ENCODE measurements around the gene TUBB4A. TPM values are rescaled to one million over a fixed set of nuclear protein-coding genes. Genes with fewer than 3 reads are reported as not detected.

TUBB4A gene
- total and polyA plus RNA-seq, 2 of the 8 experiments (the other 6 are each of a cell fraction or from before 2014, with no cell fraction given): 16.8 to 30.4 TPM

DNA sequence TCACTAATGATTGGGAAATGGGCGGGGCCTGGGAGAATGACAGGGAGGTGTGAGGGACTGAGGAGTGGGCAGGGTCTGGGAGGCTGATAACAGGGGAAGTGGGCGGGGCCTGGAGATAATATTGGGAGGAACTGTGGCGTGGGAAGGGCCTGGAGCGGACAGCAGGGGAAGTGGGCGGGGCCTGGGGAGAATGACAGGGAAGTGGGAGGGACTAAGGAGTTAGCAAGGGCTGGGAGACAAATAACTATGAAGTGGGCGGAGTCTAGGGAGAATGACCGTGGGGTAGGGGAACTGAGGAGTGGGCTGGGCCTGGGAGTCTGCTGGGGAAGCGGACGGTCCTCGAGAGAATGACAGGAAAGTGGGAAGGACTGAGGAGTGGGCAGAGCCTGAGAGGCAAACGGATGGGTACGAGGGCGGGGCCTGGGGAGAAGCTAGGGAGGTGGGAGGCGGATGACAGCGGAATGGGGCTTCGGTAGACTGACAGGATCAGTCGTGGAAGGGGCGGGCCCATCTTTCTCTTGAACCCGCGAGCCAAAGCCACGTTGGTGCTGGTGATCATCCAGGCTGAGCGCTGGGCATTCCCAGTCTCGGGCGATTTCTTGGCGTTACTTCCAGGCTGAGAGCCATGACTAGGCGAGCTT, 14.0 kb upstream of the TUBB4A start:
- H2AFZ ChIP-seq (ENCODE audit: low read length): peak overlapping the region; percentile 97
- no peaks in the 10 kb centered on the region for H3K9me3 ChIP-seq (ENCODE audit: insufficient read depth in 2 of 2, low read depth in 1 of 2, low read length in 1 of 2)
- peak; percentile 91 to 95 for DNase-seq (ENCODE audit: low read depth in 1 of 2, low spot score in 2 of 2)
- peaks cover 0 to 3% of the 10 kb centered on the region in 2 experiments for H4K20me1 ChIP-seq (replicated peaks in 1 of 2; ENCODE audit: control insufficient read depth in 1 of 2, insufficient read depth in 2 of 2, low read length in 2 of 2)
- peaks cover 12% of the 10 kb centered on the region; the same call in 1 of the 2 replicates for H3K23me2 ChIP-seq (ENCODE audit: low read depth, low read length)
- H4K91ac ChIP-seq (replicated peaks; ENCODE audit: insufficient read length, low read length): no peak overlapping the region
- peak; percentile 75 for FAIRE-seq
- H3K27me3 ChIP-seq (replicated peaks in 1 of 4; ENCODE audit: control insufficient read depth in 3 of 4, extremely low read depth in 1 of 4, insufficient read depth in 3 of 4, low read length in 3 of 4): peaks cover 0 to 2% (median 0%) of the 10 kb centered on the region in 4 experiments; a peak in 1 of 7 replicates
- H3K56ac ChIP-seq (replicated peaks; ENCODE audit: insufficient read length, low read depth, low read length): peak overlapping the region; percentile 54
- POLR2A ChIA-PET (ENCODE audit: partially characterized antibody): interaction anchor here (0.5 to 2.7 kb wide), 7 partner anchors 15 to 348 kb away, joined by 3 to 20 read pairs (median 3); partner anchors contain the start of gene TNFSF9
- no peaks in the 10 kb centered on the region for H3K79me1 ChIP-seq (ENCODE audit: low read depth, low read length)
- H2BK20ac ChIP-seq (ENCODE audit: low read length): no peak overlapping the region
- H3K36me3 ChIP-seq (ENCODE audit: control insufficient read depth in 2 of 4, insufficient read depth in 4 of 4, low read length in 3 of 4): no peaks in the 10 kb centered on the region
- CTCF ChIA-PET (ENCODE audit: partially characterized antibody): interaction anchor here (0.5 to 2.6 kb wide), 20 partner anchors 12 to 1221 kb away, joined by 3 to 12 read pairs (median 4); partner anchors contain the start of genes DENND1C and GPR108
- H3K4me1 ChIP-seq (replicated peaks in 1 of 4; ENCODE audit: control insufficient read depth in 3 of 4, insufficient read depth in 4 of 4, low read length in 3 of 4): peaks cover 0 to 4% (median 1%) of the 10 kb centered on the region in 4 experiments; a peak in 2 of 7 replicates
- no peaks in the 10 kb centered on the region for H3K79me2 ChIP-seq (ENCODE audit: control insufficient read depth in 1 of 2, insufficient read depth in 2 of 2, low read length in 2 of 2)
- H3K4ac ChIP-seq (replicated peaks; ENCODE audit: insufficient read length, low read depth, low read length): no peak overlapping the region
- no peak overlapping the region for H2BK120ac ChIP-seq (replicated peaks; ENCODE audit: low read depth, low read length)
- H4K8ac ChIP-seq (ENCODE audit: extremely low read depth, insufficient read depth, low read length): peak overlapping the region; percentile 76; the same call in 1 of the 2 replicates
- H3K18ac ChIP-seq (ENCODE audit: extremely low read depth, low read length): no peak overlapping the region
- peak overlapping the region in 2 of 4 experiments; percentile 25 to 33; a peak in 4 of 7 replicates for H3K9ac ChIP-seq (replicated peaks in 1 of 4; ENCODE audit: extremely low read depth in 1 of 4, low read depth in 3 of 4, low read length in 3 of 4)
- no peak overlapping the region for H4K5ac ChIP-seq (ENCODE audit: insufficient read length, low read depth, low read length)
- H2BK15ac ChIP-seq (ENCODE audit: low read length): no peak overlapping the region; the same call in 1 of the 2 replicates
- H3K4me3 ChIP-seq (ENCODE audit: extremely low read depth in 1 of 4, insufficient read depth in 2 of 4, low read depth in 3 of 4, low read length in 4 of 4): peak overlapping the region; percentile 38 to 70 (median 67)
- H2BK12ac ChIP-seq (ENCODE audit: low read depth, low read length): 0 out of 2 replicates have a peak overlapping the region, but pooled peaks have one; percentile 46
- H3K14ac ChIP-seq (ENCODE audit: insufficient read length): no peak overlapping the region
- no peak overlapping the region for H3K23ac ChIP-seq (ENCODE audit: insufficient read length)
- 3% methylated on average over 13 of the region's 26 CpGs; no CpG with 5 or more reads in 1 of the 2 experiments for WGBS, 2 experiments (ENCODE audit: extremely low coverage in 1 of 2, insufficient coverage in 1 of 2, insufficient read length in 1 of 2, insufficient replicate concordance in 2 of 2, low coverage in 1 of 2, low lambda C conversion rate in 2 of 2, missing lambda C conversion rate in 1 of 2)
- peak overlapping the region; percentile 62 to 98 for H3K4me2 ChIP-seq (ENCODE audit: insufficient read depth in 1 of 2, low read depth in 2 of 2, low read length in 2 of 2)
- H2AK5ac ChIP-seq (ENCODE audit: low read depth, low read length): no peak overlapping the region
- no peak overlapping the region for H3K27ac ChIP-seq (ENCODE audit: low read depth, low read length)
- H2BK5ac ChIP-seq (ENCODE audit: low read depth, low read length): no peak overlapping the region
- TF ChIP-seq TBP (IDR thresholded peaks at IDR 0.05; ENCODE audit: low read depth, low read length): no peak
- peak; percentile 72; the same call in 1 of the 2 replicates for TF ChIP-seq SP1 (IDR thresholded peaks at IDR 0.05; ENCODE audit: low read depth, low read length)
- no peak for TF ChIP-seq SUZ12 (IDR thresholded peaks at IDR 0.05; ENCODE audit: low read length)
- peak; percentile 75 for TF ChIP-seq SAP30 (IDR thresholded peaks at IDR 0.05; ENCODE audit: insufficient read depth, insufficient replicate concordance, low read length)

All from H1 (cell line).